ENCODE measurements around the gene RCOR1.

RCOR1 gene

GRCh38 chr14:102778338-102779083, 186.1 kb downstream of the RCOR1 start:
- TF ChIP-seq, protein P1, sequence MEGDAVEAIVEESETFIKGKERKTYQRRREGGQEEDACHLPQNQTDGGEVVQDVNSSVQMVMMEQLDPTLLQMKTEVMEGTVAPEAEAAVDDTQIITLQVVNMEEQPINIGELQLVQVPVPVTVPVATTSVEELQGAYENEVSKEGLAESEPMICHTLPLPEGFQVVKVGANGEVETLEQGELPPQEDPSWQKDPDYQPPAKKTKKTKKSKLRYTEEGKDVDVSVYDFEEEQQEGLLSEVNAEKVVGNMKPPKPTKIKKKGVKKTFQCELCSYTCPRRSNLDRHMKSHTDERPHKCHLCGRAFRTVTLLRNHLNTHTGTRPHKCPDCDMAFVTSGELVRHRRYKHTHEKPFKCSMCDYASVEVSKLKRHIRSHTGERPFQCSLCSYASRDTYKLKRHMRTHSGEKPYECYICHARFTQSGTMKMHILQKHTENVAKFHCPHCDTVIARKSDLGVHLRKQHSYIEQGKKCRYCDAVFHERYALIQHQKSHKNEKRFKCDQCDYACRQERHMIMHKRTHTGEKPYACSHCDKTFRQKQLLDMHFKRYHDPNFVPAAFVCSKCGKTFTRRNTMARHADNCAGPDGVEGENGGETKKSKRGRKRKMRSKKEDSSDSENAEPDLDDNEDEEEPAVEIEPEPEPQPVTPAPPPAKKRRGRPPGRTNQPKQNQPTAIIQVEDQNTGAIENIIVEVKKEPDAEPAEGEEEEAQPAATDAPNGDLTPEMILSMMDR (IDR thresholded peaks at IDR 0.05): no peak

GRCh38 chr14:102779084-102779462, 186.6 kb downstream of the RCOR1 start:
- TF ChIP-seq, protein P1 (IDR thresholded peaks at IDR 0.05): no peak

- TF ChIP-seq, protein P1 (IDR thresholded peaks at IDR 0.05): no peak
Observed at GRCh38 chr14:102779574-102780315, 187.3 kb downstream of the RCOR1 start.

All from LNCAP (cell line).